Lung (tissue), 12 donors: ENCODE data around the gene LMO1. TPM values are rescaled to one million over a fixed set of nuclear protein-coding genes. Genes with fewer than 3 reads are reported as not detected.

Source experiments
- ATAC-seq: fragments of 200-7000 bp; cut with Tn5 transposase; one replicate; pipeline ENCODE4 v1.9.1; 2020; ENCODE audit warnings: moderate number of reproducible peaks; ENCODE audit not compliant: insufficient read depth, low FRiP score
- DNase-seq, 3 donors: peaks; one replicate each; pipeline ENCODE4 v3.0.0-alpha.2; 2013 to 2017
- H3K27ac ChIP-seq, 2 donors: one replicate each; pipeline ENCODE4 v1.5.1; 2013; ENCODE audit warnings: mild to moderate bottlenecking in 2 of 2, moderate library complexity in 2 of 2, control low read depth in 1 of 2, inconsistent platforms in 1 of 2, low read depth in 1 of 2, low read length in 1 of 2
- H3K27me3 ChIP-seq, 3 donors: one replicate each; pipeline ENCODE4 v1.5.1; 2013; ENCODE audit warnings: low read length in 2 of 3; ENCODE audit not compliant: control insufficient read depth in 3 of 3, insufficient read depth in 3 of 3
- H3K36me3 ChIP-seq, 4 donors: one replicate each; pipeline ENCODE4 v1.5.1; 2013; ENCODE audit warnings: low read length in 4 of 4, mild to moderate bottlenecking in 1 of 4, moderate library complexity in 1 of 4; ENCODE audit not compliant: control insufficient read depth in 4 of 4, insufficient read depth in 4 of 4
- H3K4me1 ChIP-seq, 5 donors: one replicate each; pipeline ENCODE4 v1.5.1; 2013; ENCODE audit warnings: low read length in 5 of 5, mild to moderate bottlenecking in 2 of 5, moderate library complexity in 1 of 5; ENCODE audit not compliant: control insufficient read depth in 5 of 5, insufficient read depth in 5 of 5
- H3K4me3 ChIP-seq: one replicate; pipeline ENCODE4 v1.5.1; 2013; ENCODE audit warnings: mild to moderate bottlenecking, control low read depth, moderate library complexity
- H3K9ac ChIP-seq, 2 donors: one replicate each; pipeline ENCODE4 v1.5.1; 2013; ENCODE audit warnings: low read length in 2 of 2, control low read depth in 1 of 2; ENCODE audit not compliant: insufficient read depth in 1 of 2
- H3K9me3 ChIP-seq, 4 donors: one replicate each; pipeline ENCODE4 v1.5.1; 2013; ENCODE audit warnings: low read length in 3 of 4, mild to moderate bottlenecking in 1 of 4, moderate library complexity in 1 of 4; ENCODE audit not compliant: control insufficient read depth in 4 of 4, insufficient read depth in 3 of 4
- CTCF ChIP-seq: IDR thresholded peaks from 2 replicates; pipeline ENCODE4 v1.5.1; 2012; ENCODE audit warnings: mild to moderate bottlenecking; ENCODE audit errors: control extremely low read depth, extremely low read depth
- WGBS, 2 donors: extraction: QIAGEN DNeasy Blood & Tissue Kit; methylation state at CpG; one replicate each; pipeline ENCODE4 v1.1.7; 2013; 5-methylcytosine and 5-hydroxymethylcytosine counted together
- polyA plus RNA-seq, 2 donors: library from polyadenylated mRNA; stranded (reverse); fragments of 200-250 nt; gene quantifications; one replicate each; pipeline ENCODE4 v1.2.1, GENCODE V29; 2013
- total RNA-seq, 2 donors: library from RNA; depleted of rRNA in 1 of 2; stranded (reverse); fragments of >200 nt in 1 of 2; gene quantifications; one replicate each; pipeline ENCODE4 v1.2.1, GENCODE V29; 2014 to 2021
- donor health status: control.
- donor health status: control.
- donor health status: Bipolar disorder and iron deficiency.
- donor health status: healthy.
- donor health status: DM: yes; HTN: yes; CAD: no.

LMO1 gene
- total and polyA plus RNA-seq, 4 donors, result 0.26 to 0.34 TPM; not detected in 2

- H3K4me1 ChIP-seq, result peaks cover 0 to 8% (median 0%) of the 10 kb centered on the region in 5 donors
- WGBS, 2 donors, result 90 to 91% methylated on average over 11 of the region's 11 CpGs
- H3K4me3 ChIP-seq, result no peak overlapping the region
- ATAC-seq, result no peak
- no peaks in the 10 kb centered on the region for H3K36me3 ChIP-seq
- H3K27me3 ChIP-seq, result no peaks in the 10 kb centered on the region
- no peak for TF ChIP-seq CTCF
- H3K9ac ChIP-seq, result no peak overlapping the region
- no peak overlapping the region for H3K27ac ChIP-seq
- no peaks in the 10 kb centered on the region for H3K9me3 ChIP-seq
- DNase-seq, result no peak
Measured at GRCh38 chr11:8310743-8311298, 47.1 kb upstream of the LMO1 start.

GRCh38 chr11:8309862-8310261 lies 46.2 kb upstream of the LMO1 start:
- 50 to 51% methylated on average over 3 of the region's 3 CpGs for WGBS, 2 donors
- no peak for ATAC-seq

GRCh38 chr11:8309311-8309710 lies 45.6 kb upstream of the LMO1 start:
- WGBS, 2 donors, result 82 to 89% methylated on average over 9 of the region's 9 CpGs
- Histone ChIP-seq H3K9me3 (no peaks in the 10 kb centered on the region), H3K27ac (no peak overlapping the region), H3K27me3 (no peaks in the 10 kb centered on the region), H3K4me3 (no peak overlapping the region), H3K36me3 (no peaks in the 10 kb centered on the region), H3K4me1 (no peaks in the 10 kb centered on the region), H3K9ac (no peak overlapping the region)
- DNase-seq (no peak), ATAC-seq (no peak)
- TF ChIP-seq CTCF, result no peak

More at GRCh38 chr11:8309862-8310261, 46.2 kb upstream of the LMO1 start:
- Histone ChIP-seq H3K4me3 (no peak overlapping the region), H3K4me1 (no peaks in the 10 kb centered on the region), H3K36me3 (no peaks in the 10 kb centered on the region), H3K9me3 (no peaks in the 10 kb centered on the region), H3K27ac (no peak overlapping the region), H3K9ac (no peak overlapping the region), H3K27me3 (no peaks in the 10 kb centered on the region)
- no peak for TF ChIP-seq CTCF
- no peak for DNase-seq

- Histone ChIP-seq H3K9me3 (peaks cover 0 to 2% (median 0%) of the 10 kb centered on the region in 4 donors), H3K36me3 (no peaks in the 10 kb centered on the region), H3K27ac (no peak overlapping the region), H3K4me1 (no peaks in the 10 kb centered on the region), H3K27me3 (no peaks in the 10 kb centered on the region), H3K9ac (no peak overlapping the region), H3K4me3 (no peak overlapping the region)
- DNase-seq, result peak in 1 of 3 donors; percentile 6
- ATAC-seq, result no peak
- WGBS, 2 donors, result 85 to 95% methylated on average over 8 of the region's 8 CpGs
- no peak for TF ChIP-seq CTCF
Measured at GRCh38 chr11:8307601-8308000, 43.9 kb upstream of the LMO1 start.
